Measurements from ENCODE around the gene IRGQ. TPM values are rescaled to one million over a fixed set of nuclear protein-coding genes. Genes with fewer than 3 reads are reported as not detected.

Gene IRGQ
- polyA plus RNA-seq, 3 donors = 1.8 to 49.6 (median 2.9) TPM

GRCh38 chr19:43611788-43612187, 15.9 kb upstream of the IRGQ start, which contains the start of gene SRRM5:
Gene SRRM5 (plus strand): TSS chr19:43612088. CDS start chr19:43612122, 34 bp downstream.
- peaks cover 34 to 35% of the 10 kb centered on the region in 2 donors for H3K36me3 Mint-ChIP-seq
- no peak for TF ChIP-seq CTCF (IDR thresholded peaks at IDR 0.05)
- DNase-seq = no peak
- WGBS (ENCODE audit: insufficient coverage) = 100% methylated on average over 3 of the region's 3 CpGs
- H3K9ac ChIP-seq (ENCODE audit: insufficient read depth, low read length, poor library complexity, severe bottlenecking) = no peak within 1 kb of the TSS
- no peaks in the 10 kb centered on the region for H3K9me3 ChIP-seq (replicated peaks in 1 of 2; ENCODE audit: control insufficient read depth in 1 of 2, insufficient read depth in 1 of 2, low read length in 2 of 2)
- no peak within 1 kb of the TSS for H2AFZ ChIP-seq (ENCODE audit: insufficient read depth, low read depth, low read length, poor library complexity, severe bottlenecking)
- H3K27me3 ChIP-seq (ENCODE audit: control insufficient read depth in 2 of 2, insufficient read depth in 2 of 2, low read length in 2 of 2) = no peaks in the 10 kb centered on the region
- no peaks in the 10 kb centered on the region for H4K20me1 ChIP-seq (ENCODE audit: insufficient read depth, low read length)
- peaks cover 9% of the 10 kb centered on the region for H3K4me1 Mint-ChIP-seq
- H3K27me3 Mint-ChIP-seq (ENCODE audit: low read depth in 3 of 3) = peaks cover 0 to 5% (median 0%) of the 10 kb centered on the region in 3 donors
- intact Hi-C loops (cut with micrococcal nuclease) = no loop called here
- no peak within 1 kb of the TSS for H3K4me3 Mint-ChIP-seq
- H3K79me2 ChIP-seq (ENCODE audit: insufficient read depth, low read length) = no peaks in the 10 kb centered on the region
- no peak within 1 kb of the TSS for H3K4me2 ChIP-seq (replicated peaks; ENCODE audit: extremely low read depth, low read length, poor library complexity, severe bottlenecking)
- H3K27ac Mint-ChIP-seq = no peak within 1 kb of the TSS
- no peak within 1 kb of the TSS for H3K4me3 ChIP-seq (replicated peaks in 1 of 3; ENCODE audit: low read depth in 2 of 3, low read length in 3 of 3)
- H3K4me1 ChIP-seq (ENCODE audit: control insufficient read depth in 1 of 2, insufficient read depth in 2 of 2, low read length in 2 of 2) = peaks cover 6 to 11% of the 10 kb centered on the region in 2 donors
- no peak within 1 kb of the TSS for H3K27ac ChIP-seq (ENCODE audit: low read depth in 1 of 2, low read length in 2 of 2)
- H3K36me3 ChIP-seq (replicated peaks in 1 of 2; ENCODE audit: control insufficient read depth in 1 of 2, insufficient read depth in 2 of 2, low read length in 2 of 2) = no peaks in the 10 kb centered on the region
- H3K9me3 Mint-ChIP-seq = peaks cover 0 to 6% (median 0%) of the 10 kb centered on the region in 7 donors

GRCh38 chr19:43610493-43610892, 14.6 kb upstream of the IRGQ start:
- Histone ChIP-seq H3K9me3 (replicated peaks in 1 of 2; ENCODE audit: control insufficient read depth in 1 of 2, insufficient read depth in 1 of 2, low read length in 2 of 2) (no peaks in the 10 kb centered on the region), H3K27me3 (ENCODE audit: control insufficient read depth in 2 of 2, insufficient read depth in 2 of 2, low read length in 2 of 2) (no peaks in the 10 kb centered on the region), H3K27ac (ENCODE audit: low read depth in 1 of 2, low read length in 2 of 2) (no peak overlapping the region), H3K4me1 (ENCODE audit: control insufficient read depth in 1 of 2, insufficient read depth in 2 of 2, low read length in 2 of 2) (peaks cover 6 to 11% of the 10 kb centered on the region in 2 donors), H3K9ac (ENCODE audit: insufficient read depth, low read length, poor library complexity, severe bottlenecking) (no peak overlapping the region), H3K79me2 (ENCODE audit: insufficient read depth, low read length) (no peaks in the 10 kb centered on the region), H4K20me1 (ENCODE audit: insufficient read depth, low read length) (no peaks in the 10 kb centered on the region), H3K4me2 (replicated peaks; ENCODE audit: extremely low read depth, low read length, poor library complexity, severe bottlenecking) (no peak overlapping the region), H2AFZ (ENCODE audit: insufficient read depth, low read depth, low read length, poor library complexity, severe bottlenecking) (no peak overlapping the region), H3K4me3 (replicated peaks in 1 of 3; ENCODE audit: low read depth in 2 of 3, low read length in 3 of 3) (no peak overlapping the region), H3K36me3 (replicated peaks in 1 of 2; ENCODE audit: control insufficient read depth in 1 of 2, insufficient read depth in 2 of 2, low read length in 2 of 2) (no peaks in the 10 kb centered on the region)
- H3K4me1 Mint-ChIP-seq = peaks cover 9% of the 10 kb centered on the region
- H3K4me3 Mint-ChIP-seq = no peak overlapping the region
- H3K9me3 Mint-ChIP-seq = peaks cover 0 to 6% (median 0%) of the 10 kb centered on the region in 7 donors
- 73% methylated on average over 1 of the region's 3 CpGs for WGBS (ENCODE audit: insufficient coverage)
- peaks cover 0 to 5% (median 0%) of the 10 kb centered on the region in 3 donors for H3K27me3 Mint-ChIP-seq (ENCODE audit: low read depth in 3 of 3)
- no peak for DNase-seq
- TF ChIP-seq CTCF (IDR thresholded peaks at IDR 0.05) = no peak
- peak overlapping the region in 1 of 7 donors; percentile 28 for H3K27ac Mint-ChIP-seq
- intact Hi-C loops (cut with micrococcal nuclease) = no loop called here
- peaks cover 34 to 36% of the 10 kb centered on the region in 2 donors for H3K36me3 Mint-ChIP-seq

All from CD14-positive monocyte (primary cell).